HG02885 (cell line): ENCODE measurements around the gene PODNL1.
"Not testable (repeated sequence)": the region's sequence is repeated elsewhere in the genome, so short reads cannot be mapped to it uniquely, and the experiment has no call there.

Experiments
- ATAC-seq: cut with Tn5 transposase; IDR thresholded peaks from one replicate; pipeline ENCODE4 v1.9.1; 2021; ENCODE audit warnings: mild to moderate bottlenecking; ENCODE audit not compliant: unreplicated experiment, poor library complexity

PODNL1 gene

GRCh38 chr19:13974073-13974472 lies 35.9 kb upstream of the PODNL1 start:
- ATAC-seq, result no peak

DNA sequence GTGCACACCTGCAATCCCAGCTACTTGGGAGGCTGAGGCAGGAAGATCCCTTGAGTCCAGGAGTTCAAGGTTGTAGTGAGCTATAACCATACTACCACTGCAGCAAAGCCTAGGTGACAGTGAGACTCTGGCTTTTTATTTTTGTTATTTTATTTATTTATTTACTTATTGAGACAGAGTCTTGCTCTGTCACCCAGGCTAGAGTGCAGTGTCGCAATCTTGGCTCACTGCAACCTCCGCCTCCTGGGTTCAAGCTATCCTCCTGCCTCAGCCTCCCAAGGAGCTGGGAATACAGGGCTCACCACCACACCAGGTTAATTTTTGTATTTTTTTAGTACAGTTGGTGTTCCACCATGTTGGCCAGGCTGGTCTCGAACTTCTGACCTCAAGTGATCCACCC lies 35.3 kb upstream of the PODNL1 start:
- ATAC-seq, result not testable (repeated sequence)

- ATAC-seq, result no peak
These were observed 34.3 kb upstream of the PODNL1 start for GRCh38 chr19:13972368-13973155.

DNA sequence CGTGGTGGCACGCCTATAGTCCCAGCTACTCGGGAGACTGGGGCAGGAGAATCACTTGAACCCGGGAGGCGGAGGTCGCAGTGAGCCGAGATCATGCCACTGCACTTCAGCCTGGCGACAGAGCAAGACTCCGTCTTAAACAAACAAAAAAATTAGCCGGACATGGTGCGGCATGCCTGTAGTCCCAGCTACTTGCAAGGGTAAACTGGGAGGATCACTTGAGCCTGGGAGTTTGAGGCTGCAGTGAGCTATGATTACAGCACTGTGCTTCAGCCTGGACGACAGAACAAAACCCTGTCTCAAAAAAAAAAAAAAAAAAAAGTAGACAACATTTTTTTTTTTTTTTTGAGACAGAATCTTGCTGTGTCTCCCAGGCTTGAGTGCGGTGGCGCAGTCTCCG lies 33.7 kb upstream of the PODNL1 start:
- not testable (repeated sequence) for ATAC-seq

- no peak for ATAC-seq
These were observed 31.7 kb upstream of the PODNL1 start for GRCh38 chr19:13969897-13970296.

DNA sequence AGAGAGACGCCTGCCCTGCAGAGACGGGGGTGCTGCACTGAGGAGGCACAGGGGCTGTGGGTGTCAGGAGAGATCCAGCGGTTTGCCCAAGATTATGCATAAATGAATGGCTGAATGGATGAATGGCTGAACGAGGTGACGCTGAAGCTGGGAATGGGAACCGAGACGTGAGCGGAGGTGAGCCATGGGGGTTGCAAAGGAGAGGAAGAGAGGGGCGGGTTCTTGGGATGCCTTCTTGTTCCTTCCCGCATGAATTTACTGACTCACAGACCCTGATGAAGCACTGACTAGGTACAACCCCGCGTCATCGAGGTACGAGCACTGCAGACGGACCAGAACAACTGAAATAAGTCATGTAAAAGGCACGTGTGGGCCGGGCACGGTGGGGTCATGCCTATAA lies 30.8 kb upstream of the PODNL1 start:
- no peak for ATAC-seq

GRCh38 chr19:13968383-13968935 lies 30.2 kb upstream of the PODNL1 start:
- no peak for ATAC-seq

- not testable (repeated sequence) for ATAC-seq
These were observed 29.0 kb upstream of the PODNL1 start for GRCh38 chr19:13967206-13967605.

GRCh38 chr19:13966684-13967128 lies 28.5 kb upstream of the PODNL1 start:
- ATAC-seq, result no peak

DNA sequence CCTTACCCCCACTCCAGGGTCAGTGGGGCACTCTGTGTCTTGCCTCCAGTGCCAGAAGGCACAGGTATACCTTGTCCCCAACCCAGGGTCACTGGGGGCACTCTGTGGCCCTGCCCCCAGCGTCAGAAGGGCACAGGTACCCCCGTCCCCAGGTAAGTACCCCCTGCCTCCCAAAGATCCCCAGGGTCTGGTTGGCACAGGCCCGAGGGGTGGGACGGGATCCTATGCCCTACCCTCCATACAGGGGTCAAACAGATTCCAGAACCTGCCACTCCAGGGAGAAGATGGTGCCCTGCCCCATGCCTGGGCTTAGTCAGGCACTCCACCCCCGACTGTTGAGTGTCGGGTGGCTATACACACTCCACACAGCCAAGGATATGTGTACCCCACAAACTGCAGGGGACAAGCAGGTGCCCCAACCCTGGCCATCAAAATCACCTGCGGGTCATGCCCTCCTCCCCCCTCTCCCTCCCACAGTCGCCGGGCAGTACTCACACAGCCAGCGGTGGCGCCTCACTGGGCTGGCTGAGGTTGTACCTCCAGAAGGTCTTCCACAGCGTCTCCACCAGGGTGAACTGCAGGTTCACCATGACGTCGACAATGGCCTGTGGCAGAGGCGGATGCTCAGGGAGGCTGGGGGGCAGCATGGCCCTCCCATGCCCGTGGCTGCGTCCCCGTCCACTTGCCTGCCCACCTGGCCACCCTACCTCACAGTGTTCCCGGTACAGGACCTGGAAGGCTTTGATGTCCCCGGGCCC lies 27.9 kb upstream of the PODNL1 start:
- ATAC-seq, result no peak

GRCh38 chr19:13965377-13965896 lies 27.2 kb upstream of the PODNL1 start:
- no peak for ATAC-seq

DNA sequence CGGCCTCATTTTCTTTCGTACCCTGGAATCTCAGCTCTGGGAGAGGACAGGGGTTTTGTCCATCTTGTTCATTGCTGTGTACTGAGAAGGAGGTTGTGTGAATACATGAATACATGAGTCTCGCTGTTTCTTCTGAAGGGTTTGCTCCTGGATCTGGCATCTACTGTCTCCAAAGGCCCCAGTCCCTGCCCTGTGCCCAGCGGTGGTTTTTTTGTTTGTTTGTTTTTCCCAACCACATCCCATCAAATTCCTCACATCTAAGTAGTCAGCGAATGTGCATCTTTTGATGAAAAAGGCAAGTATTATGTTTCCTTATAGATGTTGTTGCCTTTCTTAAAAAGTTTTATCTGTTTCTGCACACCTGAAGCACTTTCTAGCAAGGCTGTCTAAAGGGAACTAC lies 26.6 kb upstream of the PODNL1 start:
- ATAC-seq, result no peak

- no peak for ATAC-seq
These were observed 25.4 kb upstream of the PODNL1 start for GRCh38 chr19:13963603-13964105.

GRCh38 chr19:13962699-13963602 lies 24.7 kb upstream of the PODNL1 start:
- ATAC-seq, result no peak

DNA sequence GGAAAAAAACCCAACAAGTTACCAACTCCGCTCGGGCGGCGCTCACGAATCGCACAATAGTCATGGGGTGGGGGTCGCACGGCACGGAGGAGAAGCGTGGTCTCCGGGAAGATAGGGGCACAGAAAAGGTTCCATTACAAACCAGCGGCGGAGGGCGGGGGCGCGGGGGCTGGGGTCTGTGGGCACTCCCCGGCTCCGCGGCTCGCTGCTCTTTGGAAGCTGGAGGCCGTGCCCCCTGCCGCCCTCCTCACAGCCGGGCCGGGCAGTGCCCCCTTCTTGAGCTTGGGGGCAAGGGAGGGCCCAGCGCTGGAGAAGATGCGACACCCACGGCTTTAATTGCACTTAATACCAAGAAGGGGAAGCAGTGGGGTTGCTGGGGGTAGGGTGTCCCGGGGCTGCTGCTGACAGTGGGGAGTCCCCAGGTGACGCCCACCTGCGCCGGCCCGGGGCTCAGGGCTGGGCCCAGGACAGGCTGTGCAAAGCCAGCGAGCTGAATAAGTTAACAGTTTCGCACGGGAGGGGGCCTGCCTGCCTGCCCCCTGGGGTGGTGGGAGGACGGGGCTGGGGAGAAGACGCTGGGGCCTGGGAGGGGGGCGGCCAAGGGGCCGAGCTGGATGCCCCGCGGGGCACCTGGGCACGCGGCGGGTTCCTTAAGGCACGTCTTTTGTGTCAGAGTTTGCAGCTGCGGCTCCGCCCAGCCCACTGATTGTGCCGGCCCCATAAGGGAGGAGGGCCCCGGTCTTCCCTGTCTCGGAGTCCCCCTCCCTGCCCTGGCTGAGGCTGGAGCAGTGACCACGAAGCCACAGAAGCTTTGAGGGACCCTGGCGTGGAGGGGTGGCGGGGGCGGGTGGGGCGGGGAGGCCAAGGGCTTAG lies 23.8 kb upstream of the PODNL1 start:
- ATAC-seq, result no peak

DNA sequence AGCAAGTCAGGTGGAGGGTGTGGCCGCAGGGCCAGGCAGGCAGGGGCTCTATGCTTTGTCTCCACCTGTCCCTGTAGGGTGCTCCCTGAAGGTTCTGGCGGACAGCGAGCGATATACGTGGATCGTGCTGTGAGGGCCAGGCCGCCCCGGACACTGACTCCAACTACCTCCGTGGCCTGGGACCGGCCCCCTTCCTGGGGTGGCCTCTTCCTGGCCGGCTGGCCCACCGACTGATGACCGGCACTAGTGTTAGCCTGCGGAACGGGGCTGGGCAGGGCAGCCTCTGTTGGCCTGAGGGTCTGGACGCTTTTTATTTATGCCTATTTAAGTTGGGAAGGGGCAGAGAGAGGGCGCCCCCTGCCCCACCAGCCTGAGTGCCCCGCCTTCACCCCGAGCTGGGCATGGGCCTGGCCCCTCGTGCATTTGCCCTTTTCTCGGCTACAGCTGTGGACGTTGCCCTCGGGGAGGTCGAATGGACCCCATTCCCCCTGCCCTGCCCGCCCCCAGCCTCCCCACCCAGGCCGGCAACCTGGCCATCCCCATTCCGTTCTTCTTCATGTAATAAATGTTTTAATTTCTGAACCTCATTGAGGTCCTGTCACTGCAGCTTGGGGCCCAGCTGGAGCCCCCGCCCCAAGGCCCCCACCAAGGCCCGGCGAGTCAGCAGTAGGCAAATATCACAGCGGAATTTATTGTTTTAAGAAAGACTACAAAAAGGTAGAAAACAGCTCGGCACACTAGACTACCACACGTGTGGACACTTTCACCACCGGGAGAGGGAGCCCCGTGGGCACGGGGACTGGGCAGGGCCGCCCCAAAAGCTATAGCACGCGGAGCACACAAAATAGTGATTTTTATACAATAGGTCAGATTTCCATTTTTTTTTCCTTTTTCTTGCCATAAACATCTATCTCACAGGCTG lies 22.9 kb upstream of the PODNL1 start:
- ATAC-seq, result no peak

DNA sequence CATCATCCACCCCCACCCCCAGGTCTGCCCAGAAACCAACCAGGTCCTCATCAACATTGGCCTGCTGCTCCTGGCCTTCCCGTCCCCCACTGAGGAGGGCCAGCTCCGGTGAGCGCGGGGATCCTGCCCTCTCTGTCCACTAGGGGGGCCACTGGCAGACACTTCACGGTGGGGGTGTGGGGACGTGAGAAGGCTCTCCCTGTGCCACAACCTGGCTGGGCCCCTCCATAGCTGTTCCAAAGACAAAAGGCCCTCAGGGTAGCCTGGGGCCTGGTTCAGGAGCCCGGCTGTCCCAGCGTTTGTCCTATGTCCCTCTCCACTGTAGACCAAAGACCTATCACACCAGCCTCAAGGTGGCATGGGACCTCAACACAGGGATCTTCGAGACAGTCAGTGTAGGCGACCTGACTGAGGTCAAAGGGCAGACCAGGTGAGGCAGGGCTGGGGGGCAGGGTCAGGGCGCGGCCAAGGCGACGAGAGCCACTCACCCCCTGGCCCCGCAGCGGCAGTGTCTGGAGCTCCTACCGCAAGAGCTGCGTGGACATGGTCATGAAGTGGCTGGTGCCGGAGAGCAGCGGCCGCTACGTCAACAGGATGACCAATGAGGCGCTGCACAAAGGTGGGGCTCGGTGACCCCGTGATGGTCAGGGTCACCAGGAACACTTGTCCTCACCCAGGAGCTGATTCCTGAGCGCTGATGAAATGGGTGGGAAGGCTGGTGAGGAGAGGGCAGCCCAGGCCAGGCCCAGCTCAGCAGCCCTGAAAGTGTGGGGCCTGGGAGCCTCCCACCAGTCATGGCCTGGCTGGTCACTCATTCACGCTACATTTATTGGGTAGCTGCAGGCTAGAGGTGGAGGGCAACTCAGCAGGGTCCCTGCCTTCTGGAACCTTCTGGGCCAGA lies 22.0 kb upstream of the PODNL1 start:
- no peak for ATAC-seq
